ENCODE results near the gene PMM2.

DNA sequence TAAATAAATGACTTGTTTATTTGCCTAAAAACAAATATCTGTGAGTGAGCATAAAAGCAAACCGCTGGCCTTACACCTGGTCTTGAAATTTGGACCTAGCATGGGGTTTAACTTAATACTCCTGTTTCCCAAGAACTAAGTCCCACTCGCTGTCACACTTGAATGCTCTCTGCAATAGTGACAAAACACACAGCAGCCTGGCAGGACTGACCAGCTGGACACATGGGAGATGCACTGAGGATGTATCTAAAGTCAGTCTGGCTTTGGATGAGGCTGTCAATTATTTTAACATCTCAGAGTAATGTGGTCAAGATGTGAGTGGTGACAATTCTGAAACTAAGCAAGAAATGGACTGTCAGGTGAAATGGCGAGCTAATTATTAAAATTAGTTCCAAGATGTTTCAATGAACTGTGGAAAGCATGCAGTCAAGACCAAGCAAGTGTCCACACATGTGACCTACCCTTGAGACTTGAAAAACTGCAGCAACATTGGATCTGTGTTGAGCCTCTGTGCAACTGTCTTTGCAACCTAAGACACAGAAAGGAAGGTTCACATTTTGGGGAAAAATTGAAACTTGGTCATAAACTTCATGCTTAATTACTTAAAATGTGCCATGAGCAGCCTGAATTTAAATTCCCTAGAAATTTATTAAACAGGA is 101.2 kb downstream of the PMM2 start:
- TF ChIP-seq, protein P1, sequence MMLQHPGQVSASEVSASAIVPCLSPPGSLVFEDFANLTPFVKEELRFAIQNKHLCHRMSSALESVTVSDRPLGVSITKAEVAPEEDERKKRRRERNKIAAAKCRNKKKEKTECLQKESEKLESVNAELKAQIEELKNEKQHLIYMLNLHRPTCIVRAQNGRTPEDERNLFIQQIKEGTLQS (IDR thresholded peaks at IDR 0.05), result no peak
- TF ChIP-seq RAD21 (IDR thresholded peaks at IDR 0.05; ENCODE audit: low read depth) (no peak), POLR2AphosphoS5 (IDR thresholded peaks at IDR 0.05; ENCODE audit: low read depth, low read length) (no peak), TCF7L2 (IDR thresholded peaks at IDR 0.05; ENCODE audit: borderline replicate concordance, extremely low read depth, insufficient read depth, insufficient read length) (no peak)

Data from HCT116 (cell line).